HG02885 (cell line): ENCODE results near the gene APRT.
"Not testable (repeated sequence)": the region's sequence is repeated elsewhere in the genome, so short reads cannot be mapped to it uniquely, and the experiment has no call there.

Experiments used
- ATAC-seq: cut with Tn5 transposase; IDR thresholded peaks from one replicate; pipeline ENCODE4 v1.9.1; 2021; ENCODE audit warnings: mild to moderate bottlenecking; ENCODE audit not compliant: unreplicated experiment, poor library complexity

Gene APRT

GRCh38 chr16:88824256-88825077 lies 12.7 kb upstream of the APRT start:
- no peak for ATAC-seq

DNA sequence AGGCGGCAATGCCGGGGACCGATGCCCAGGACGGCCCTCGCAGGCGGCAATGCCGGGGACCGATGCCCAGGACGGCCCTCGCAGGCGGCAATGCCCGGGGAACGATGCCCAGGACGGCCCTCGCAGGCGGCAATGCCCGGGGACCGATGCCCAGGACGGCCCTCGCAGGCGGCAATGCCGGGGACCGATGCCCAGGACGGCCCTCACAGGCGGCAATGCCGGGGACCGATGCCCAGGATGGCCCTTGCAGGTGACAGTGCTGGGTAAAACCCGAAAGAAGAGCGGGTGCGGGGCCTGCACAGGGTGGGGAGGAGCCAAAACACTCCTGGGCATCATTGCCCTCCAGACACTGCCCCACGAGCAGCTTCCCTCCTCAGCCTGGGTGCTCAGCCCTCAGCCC lies 11.9 kb upstream of the APRT start:
- not testable (repeated sequence) for ATAC-seq

- ATAC-seq = no peak
These were observed 10.7 kb upstream of the APRT start for GRCh38 chr16:88822281-88823040.

DNA sequence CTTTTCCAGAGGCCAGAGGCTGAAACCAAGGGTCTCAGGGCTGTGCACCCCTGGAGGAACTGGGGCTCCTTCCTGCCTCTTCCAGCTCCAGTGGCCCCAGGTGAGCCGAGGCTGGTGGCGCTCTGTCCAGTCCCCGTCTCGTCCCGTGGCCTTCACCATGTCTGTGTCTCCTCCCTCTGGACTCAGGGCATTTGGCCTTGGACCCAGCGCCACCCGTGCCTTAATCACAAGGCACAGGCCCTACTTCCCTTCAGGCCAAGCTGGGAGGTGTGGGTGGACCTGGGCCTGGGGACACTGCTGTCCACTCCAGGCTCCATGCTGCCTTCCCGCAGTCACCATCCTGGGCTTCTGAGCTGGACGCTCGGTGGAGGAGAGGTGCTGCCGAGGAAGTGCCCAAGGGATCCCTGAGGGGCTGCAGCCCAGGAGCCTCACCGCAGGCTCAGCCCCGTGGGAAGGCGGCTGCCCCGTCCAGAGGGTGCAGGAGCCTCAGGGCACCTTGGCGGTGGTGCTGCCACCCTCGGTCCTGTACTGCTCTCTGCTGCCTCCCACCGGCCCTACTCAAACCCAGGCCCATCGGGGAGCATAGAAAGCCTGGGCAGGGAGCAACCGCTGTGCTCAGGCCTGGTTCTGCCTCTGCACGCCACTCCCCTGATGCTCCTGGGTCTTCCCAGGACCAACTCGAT lies 9.6 kb upstream of the APRT start:
- ATAC-seq = no peak

- no peak for ATAC-seq
These were observed 8.8 kb upstream of the APRT start for GRCh38 chr16:88820385-88821025.

GRCh38 chr16:88819126-88819525 lies 7.4 kb upstream of the APRT start:
- no peak for ATAC-seq

GRCh38 chr16:88818575-88818874 lies 6.8 kb upstream of the APRT start:
- ATAC-seq = no peak

DNA sequence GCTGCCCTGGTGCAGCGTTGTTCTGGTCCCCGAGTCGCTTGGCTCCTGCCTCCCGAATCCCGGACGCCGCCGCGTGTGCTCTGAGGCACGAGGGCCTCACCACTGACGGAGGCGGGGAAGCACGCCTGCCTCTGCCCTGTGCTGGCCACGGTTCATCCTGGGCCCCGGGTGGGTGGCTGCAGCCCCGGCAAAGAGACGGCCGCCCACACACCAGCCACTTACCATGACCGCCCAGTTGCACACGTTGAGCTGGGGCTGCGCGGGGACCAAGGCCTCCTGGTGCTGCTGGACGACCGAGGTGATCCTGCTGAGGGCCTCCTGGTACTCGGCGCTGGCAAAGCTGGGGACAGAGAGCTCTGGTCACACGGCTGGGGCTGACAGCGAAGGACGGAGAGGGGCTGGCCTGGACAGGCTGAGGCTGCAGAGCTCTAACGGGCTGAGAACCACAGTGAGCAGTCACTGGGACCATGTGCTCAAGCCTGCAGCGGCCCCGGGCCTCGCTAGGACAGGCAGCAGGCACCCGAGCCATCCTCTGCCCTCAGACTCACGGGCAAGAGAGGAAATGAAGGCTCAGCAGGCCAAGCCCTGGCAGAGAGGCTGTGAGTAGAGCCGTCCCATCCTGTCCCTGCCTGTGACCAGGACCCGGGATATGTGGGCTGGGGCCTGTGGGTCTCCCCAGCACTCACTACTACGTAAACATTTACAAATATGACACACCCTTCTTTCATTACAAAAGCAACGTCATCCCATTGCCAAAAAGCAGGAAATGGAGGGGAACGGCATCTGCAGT lies 6.3 kb upstream of the APRT start:
- no peak for ATAC-seq

- ATAC-seq = no peak
These were observed 5.2 kb upstream of the APRT start for GRCh38 chr16:88816736-88817535.

DNA sequence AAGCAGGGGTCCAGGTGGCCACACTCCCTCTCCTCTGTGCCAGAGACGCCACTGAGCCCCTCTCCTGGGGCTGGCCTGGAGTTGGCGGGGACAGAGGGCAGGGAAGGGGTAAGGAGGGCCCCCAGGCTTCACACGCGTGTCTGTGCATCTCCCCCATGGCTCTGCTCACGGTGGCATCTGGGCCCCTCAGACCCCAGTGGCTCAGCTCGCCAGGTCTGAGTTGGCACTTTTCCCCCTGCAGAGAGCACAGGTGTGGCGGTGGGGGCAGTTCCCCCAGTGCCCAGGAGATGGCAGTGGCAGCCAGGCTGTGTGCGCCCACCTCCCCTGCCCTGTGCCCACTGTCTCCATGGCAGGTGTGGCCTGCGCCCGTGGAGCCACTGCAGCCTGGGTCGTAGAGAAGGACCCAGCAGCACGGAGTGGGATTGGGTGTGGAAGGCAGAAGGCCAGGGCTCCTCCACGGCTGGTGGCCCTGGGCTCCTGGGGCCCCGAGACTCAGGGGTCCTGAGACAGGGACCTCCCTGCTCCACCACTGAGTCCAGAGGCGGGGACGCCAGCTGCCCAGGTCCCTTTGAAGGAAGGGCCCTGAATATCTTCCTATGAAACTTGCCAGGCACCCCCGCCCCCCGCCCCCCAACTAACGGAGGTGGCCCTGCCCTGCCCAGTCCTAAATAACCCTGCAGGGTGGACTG lies 4.3 kb upstream of the APRT start:
- ATAC-seq = no peak

GRCh38 chr16:88815227-88815626 lies 3.5 kb upstream of the APRT start:
- ATAC-seq = no peak

DNA sequence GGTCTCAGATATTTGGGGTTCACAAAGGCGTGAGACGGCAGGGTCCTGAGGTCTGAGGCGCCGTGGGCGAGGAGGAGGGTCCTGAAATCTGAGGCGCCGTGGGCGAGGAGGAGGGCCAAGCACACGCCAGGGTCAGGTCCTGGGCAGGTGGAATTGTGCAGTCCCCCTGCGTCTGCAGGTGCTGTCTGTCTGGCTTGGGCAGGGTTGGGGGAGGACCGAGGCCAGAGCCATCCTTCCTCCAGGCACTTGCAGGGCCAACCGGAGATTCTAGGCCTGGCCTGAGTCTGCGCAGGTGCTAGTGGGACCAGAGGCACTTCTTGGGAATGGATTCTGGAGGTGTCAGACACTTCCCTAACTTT lies 2.4 kb upstream of the APRT start:
- ATAC-seq = no peak

- ATAC-seq = no peak
These were observed 1.8 kb upstream of the APRT start for GRCh38 chr16:88813269-88814143.

DNA sequence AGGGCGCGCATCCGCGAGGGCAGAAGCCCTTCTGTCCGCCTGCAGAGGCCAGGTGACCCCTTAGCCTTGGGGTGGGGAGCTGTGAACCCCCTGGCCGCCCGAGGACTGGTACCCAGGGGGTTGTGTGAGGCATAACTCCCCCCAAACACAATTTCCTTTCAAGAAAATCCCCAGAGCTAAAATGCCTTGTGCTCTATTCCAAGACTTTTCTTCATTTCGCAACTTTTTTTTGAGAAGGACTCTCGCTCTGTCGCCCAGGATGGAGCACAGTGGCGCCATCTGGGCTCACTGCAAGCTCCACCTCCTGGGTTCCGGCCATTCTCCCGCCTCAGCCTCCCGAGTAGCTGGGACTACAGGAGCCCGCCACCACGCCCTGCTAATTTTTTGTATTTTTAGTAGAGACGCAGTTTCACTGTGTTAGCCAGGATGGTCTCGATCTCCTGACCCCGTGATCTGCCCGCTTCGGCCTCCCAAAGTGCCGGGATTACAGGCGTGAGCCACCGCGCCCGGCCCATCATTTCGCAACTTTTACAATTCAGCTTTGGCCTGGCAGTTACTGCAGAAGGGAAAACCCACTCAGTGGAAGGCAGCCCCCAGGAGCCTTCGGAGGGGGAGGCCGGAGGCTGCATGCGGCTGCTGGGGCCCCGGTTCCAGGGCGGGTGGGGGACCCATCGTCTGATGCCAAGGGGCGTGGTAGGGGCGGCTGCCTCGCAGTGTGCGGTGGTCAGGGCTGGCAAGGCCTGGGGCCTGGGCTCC lies 963 bp upstream of the APRT start:
- no peak for ATAC-seq

GRCh38 chr16:88810912-88811768 lies 588 bp downstream of the APRT start:
- ATAC-seq = peak; percentile 41

DNA sequence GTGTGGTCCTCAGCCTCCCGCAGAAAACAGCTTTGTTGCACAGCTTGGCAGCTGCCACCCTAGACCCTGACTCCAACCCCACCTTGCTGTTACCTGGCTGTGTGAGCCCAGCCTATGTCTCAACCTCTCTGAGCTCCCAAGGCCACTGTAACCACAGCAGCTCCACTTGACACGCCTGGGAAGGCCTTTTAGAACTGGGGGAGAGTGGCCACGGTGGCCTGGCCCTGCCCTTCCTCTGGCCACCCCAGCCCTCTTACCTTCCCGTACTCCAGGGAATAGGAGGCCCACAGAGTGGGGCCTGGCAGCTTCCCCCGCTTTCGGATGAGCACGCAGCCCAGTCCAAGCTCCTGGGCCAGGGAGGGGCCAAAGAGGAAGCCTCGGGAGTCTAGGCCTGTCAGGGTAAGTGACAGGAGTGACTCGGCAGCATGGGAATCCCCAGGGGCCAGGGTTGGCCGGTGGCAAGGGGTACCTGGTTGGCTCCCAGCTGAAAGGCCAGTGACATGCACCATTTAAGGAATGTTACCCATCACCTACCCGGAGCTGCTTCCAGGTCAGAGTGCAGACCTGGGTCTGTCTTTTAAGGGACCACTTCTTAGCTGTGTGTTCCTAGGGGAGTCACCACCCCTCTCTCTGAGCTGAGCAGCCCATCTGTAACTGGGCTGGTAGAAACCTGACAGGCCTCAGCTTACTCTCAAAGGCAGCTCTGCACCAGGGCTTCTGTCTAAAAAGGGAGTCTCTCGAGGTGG lies 1.4 kb downstream of the APRT start:
- ATAC-seq = no peak
